PC-9 (cell line): Measurements from ENCODE around the gene FAM193A.

Source experiments
- EZH2 ChIP-seq: fragments of 200-600 bp; sonication (generic); IDR thresholded peaks from 2 replicates; pipeline ENCODE4 v1.8.0; 2017; ENCODE audit warnings: antibody characterized with exemption, low read depth
- TF ChIP-seq, protein P1 (sequence below): fragments of 200-600 bp; sonication (generic); conservative IDR thresholded peaks from 2 replicates; pipeline ENCODE4 v1.6.1; 2017; ENCODE audit warnings: mixed run types, antibody characterized with exemption, mild to moderate bottlenecking, moderate library complexity

DNA sequence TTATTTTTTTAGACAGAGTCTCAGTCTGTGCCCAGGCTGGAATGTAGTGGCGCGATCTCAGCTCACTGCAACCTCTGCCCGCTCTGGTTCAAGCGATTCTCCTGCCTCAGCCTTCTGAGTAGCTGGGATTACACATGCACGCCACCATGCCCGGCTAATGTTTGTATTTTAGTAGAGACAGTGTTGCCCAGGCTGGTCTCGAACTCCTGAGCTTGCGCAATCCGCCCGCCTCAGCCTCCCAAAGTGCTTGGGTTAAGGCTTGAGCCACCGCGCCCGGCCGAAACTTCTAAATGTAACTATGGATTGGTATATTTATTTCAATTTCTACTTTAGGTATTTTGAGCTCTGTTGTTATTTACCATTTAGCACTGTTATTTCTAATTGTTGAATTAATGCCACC lies 79.4 kb downstream of the FAM193A start:
- TF ChIP-seq, protein P1, sequence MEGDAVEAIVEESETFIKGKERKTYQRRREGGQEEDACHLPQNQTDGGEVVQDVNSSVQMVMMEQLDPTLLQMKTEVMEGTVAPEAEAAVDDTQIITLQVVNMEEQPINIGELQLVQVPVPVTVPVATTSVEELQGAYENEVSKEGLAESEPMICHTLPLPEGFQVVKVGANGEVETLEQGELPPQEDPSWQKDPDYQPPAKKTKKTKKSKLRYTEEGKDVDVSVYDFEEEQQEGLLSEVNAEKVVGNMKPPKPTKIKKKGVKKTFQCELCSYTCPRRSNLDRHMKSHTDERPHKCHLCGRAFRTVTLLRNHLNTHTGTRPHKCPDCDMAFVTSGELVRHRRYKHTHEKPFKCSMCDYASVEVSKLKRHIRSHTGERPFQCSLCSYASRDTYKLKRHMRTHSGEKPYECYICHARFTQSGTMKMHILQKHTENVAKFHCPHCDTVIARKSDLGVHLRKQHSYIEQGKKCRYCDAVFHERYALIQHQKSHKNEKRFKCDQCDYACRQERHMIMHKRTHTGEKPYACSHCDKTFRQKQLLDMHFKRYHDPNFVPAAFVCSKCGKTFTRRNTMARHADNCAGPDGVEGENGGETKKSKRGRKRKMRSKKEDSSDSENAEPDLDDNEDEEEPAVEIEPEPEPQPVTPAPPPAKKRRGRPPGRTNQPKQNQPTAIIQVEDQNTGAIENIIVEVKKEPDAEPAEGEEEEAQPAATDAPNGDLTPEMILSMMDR, result no peak
- TF ChIP-seq EZH2, result no peak
